GM12878 (cell line): ENCODE data around the gene CD70. TPM values are rescaled to one million over a fixed set of nuclear protein-coding genes. Genes with fewer than 3 reads are reported as not detected.
"Not testable (repeated sequence)": the region's sequence is repeated elsewhere in the genome, so short reads cannot be mapped to it uniquely, and the experiment has no call there.

Experiments used
- ATAC-seq: fragments of 200-7000 bp; cut with Tn5 transposase; 3 replicates; pipeline ENCODE4 v1.9.1; 2020; ENCODE audit warnings: mild to moderate bottlenecking, moderate library complexity
- BruUV-seq: library from RNA; stranded (reverse); fragments of 400-500 nt; replicated peaks from 2 replicates; lab custom pipeline; 2021; lab: Mats Ljungman, UMichigan
- CTCF ChIA-PET: fragments of 300-600 bp; sonication (Branson Sonifier 250); formaldehyde crosslinking; extraction: SDS; loops from one replicate; lab custom pipeline; 2021; ENCODE audit warnings: inconsistent platforms; lab: Yijun Ruan, JAX
- POLR2A ChIA-PET: fragments of 350-600 bp; formaldehyde crosslinking; extraction: SDS; loops from one replicate; lab custom pipeline; 2021; ENCODE audit warnings: inconsistent platforms; lab: Charles Lee
- RAD21 ChIA-PET: fragments of 300-600 bp; sonication (Branson Sonifier 250); formaldehyde crosslinking; loops from one replicate; lab custom pipeline; 2023; ENCODE audit warnings: antibody characterized with exemption; ENCODE audit not compliant: unreplicated experiment; lab: Charles Lee
- SMC1A ChIA-PET: fragments of 300-600 bp; sonication (Branson Sonifier 250); formaldehyde crosslinking; loops from one replicate; lab custom pipeline; 2023; ENCODE audit not compliant: unreplicated experiment, uncharacterized antibody; lab: Charles Lee
- DNase-seq: peaks from one replicate; pipeline ENCODE4 v3.0.0-alpha.2; 2011; ENCODE audit warnings: low read depth, low spot score
- FAIRE-seq: peaks from 3 replicates; lab custom pipeline; 2011; peaks lifted over from hg19 to GRCh38; lab: Jason Lieb, UNC
- H2AFZ ChIP-seq: 2 replicates; pipeline ENCODE4 v1.6.0; 2011; ENCODE audit warnings: low read depth, low read length, control low read depth; ENCODE audit not compliant: control insufficient read depth
- H3K27ac ChIP-seq: 2 replicates; pipeline ENCODE4 v1.5.1; 2011; ENCODE audit warnings: control low read depth; ENCODE audit not compliant: control insufficient read depth, insufficient read depth
- H3K27me3 ChIP-seq, 2 experiments: replicated peaks in 1 of 2; 2 replicates each; pipeline versions ENCODE4 v1.6.0 to v1.6.1; 2011; ENCODE audit warnings: low read length in 1 of 2; ENCODE audit not compliant: control insufficient read depth in 2 of 2, insufficient read depth in 2 of 2
- H3K36me3 ChIP-seq, 2 experiments: 2 replicates each; pipeline ENCODE4 v1.5.1; 2011; ENCODE audit warnings: low read length in 1 of 2; ENCODE audit not compliant: control insufficient read depth in 2 of 2, insufficient read depth in 2 of 2
- H3K4me1 ChIP-seq: 2 replicates; pipeline ENCODE4 v1.6.1; 2011; ENCODE audit warnings: mild to moderate bottlenecking, low read length, moderate library complexity, mixed read lengths; ENCODE audit not compliant: control insufficient read depth, insufficient read depth
- H3K4me2 ChIP-seq: 2 replicates; pipeline ENCODE4 v1.6.0; 2011; ENCODE audit warnings: control low read depth; ENCODE audit not compliant: control insufficient read depth, insufficient read depth
- H3K4me3 ChIP-seq: fragments of 200-600 bp; sonication (generic); 2 replicates; pipeline ENCODE4 v1.5.1; 2016
- H3K79me2 ChIP-seq: 2 replicates; pipeline ENCODE4 v1.6.0; 2011; ENCODE audit warnings: low read length; ENCODE audit not compliant: control insufficient read depth, insufficient read depth
- H3K9ac ChIP-seq: 2 replicates; pipeline ENCODE4 v1.8.0; 2011; ENCODE audit warnings: low read length, control low read depth, mixed read lengths; ENCODE audit not compliant: control insufficient read depth, insufficient read depth
- H3K9me3 ChIP-seq: replicated peaks from 3 replicates; pipeline ENCODE4 v1.5.1; 2011; ENCODE audit warnings: mild to moderate bottlenecking, low read length; ENCODE audit not compliant: control insufficient read depth, insufficient read depth
- H4K20me1 ChIP-seq: 2 replicates; pipeline ENCODE4 v1.6.0; 2011; ENCODE audit not compliant: control insufficient read depth, insufficient read depth
- CREM ChIP-seq: IDR thresholded peaks from 2 replicates; pipeline ENCODE4 v1.6.1; 2014; ENCODE audit warnings: antibody characterized with exemption, low read depth
- JUNB ChIP-seq: IDR thresholded peaks from 2 replicates; pipeline ENCODE4 v1.6.1; 2016; ENCODE audit warnings: antibody characterized with exemption, mild to moderate bottlenecking
- MLLT1 ChIP-seq: fragments of 450-650 bp; IDR thresholded peaks from 2 replicates; pipeline ENCODE4 v1.6.1; 2016; ENCODE audit warnings: mild to moderate bottlenecking
- MTA2 ChIP-seq: fragments of 450-650 bp; IDR thresholded peaks from 2 replicates; pipeline ENCODE4 v1.6.1; 2016; ENCODE audit warnings: low read depth, mild to moderate bottlenecking, moderate library complexity
- NFIC ChIP-seq: IDR thresholded peaks from 2 replicates; pipeline ENCODE4 v1.6.1; 2012; ENCODE audit warnings: low read depth, mild to moderate bottlenecking, inconsistent platforms, low read length, moderate library complexity
- RUNX3 ChIP-seq: IDR thresholded peaks from 2 replicates; pipeline ENCODE4 v1.6.1; 2012; ENCODE audit warnings: low read length, inconsistent platforms
- ZBTB40 ChIP-seq: fragments of 450-650 bp; IDR thresholded peaks from 2 replicates; pipeline ENCODE4 v1.6.1; 2016; ENCODE audit warnings: mild to moderate bottlenecking, moderate library complexity, borderline replicate concordance
- WGBS: methylation state at CpG from one replicate; pipeline ENCODE4 v1.1.6; 2016; ENCODE audit warnings: low lambda C conversion rate; ENCODE audit not compliant: insufficient replicate concordance, insufficient coverage; ENCODE audit errors: missing lambda C conversion rate; 5-methylcytosine and 5-hydroxymethylcytosine counted together
- in situ Hi-C: fragments of 300-500 bp; cut with MboI; formaldehyde crosslinking; loops from 9 replicates; pipeline ENCODE4 v1.14.3; 2018; ENCODE audit warnings: mixed read lengths
- intact Hi-C: fragments of 100-400 bp; cut with micrococcal nuclease; formaldehyde crosslinking; loops from one replicate; pipeline ENCODE4 v1.14.2; 2022; ENCODE audit not compliant: unreplicated experiment
- polyA plus RNA-seq, 11 experiments: library from polyadenylated mRNA; depleted of rRNA in 4 of 11; unstranded in 6 of 11; stranded (reverse) in 5 of 11; fragments of >200 nt; fragmentation: Nextera tagmentation in 4 of 11; fragmentation: Illumina TruSeq in 1 of 11; extraction: Ambion mirVana in 4 of 11; extraction: Trizol in 1 of 11; gene quantifications; 1 replicate in 1 of 11; 2 replicates in 10 of 11; pipeline versions ENCODE4 v1.2.1 to v1.2.3, GENCODE V29; 2011 to 2016; ENCODE audit warnings: inconsistent platforms in 2 of 11, missing spikeins in 2 of 11, low read depth in 1 of 11
- total RNA-seq, 4 experiments: library from RNA; depleted of rRNA in 3 of 4; stranded (reverse); fragments of >200 nt in 3 of 4; fragmentation: Illumina TruSeq in 1 of 4; extraction: Trizol in 1 of 4; gene quantifications; 2 replicates each; pipeline versions ENCODE4 v1.2.1 to v1.2.3, GENCODE V29; 2013 to 2021

The CD70 gene
- total and polyA plus RNA-seq, 10 of the 15 experiments (the other 5 are each of a cell fraction or from before 2014, with no cell fraction given): 16.4 to 441 (median 265) TPM

- TF ChIP-seq CREM (0 out of 2 replicates have a peak, but pooled peaks have one; percentile 15), MTA2 (peak; percentile 63), NFIC (peak; percentile 49; the same call in 1 of the 2 replicates)
Observed at GRCh38 chr19:6598254-6598892, 7.4 kb upstream of the CD70 start (continued).

GRCh38 chr19:6597471-6598253, 6.7 kb upstream of the CD70 start:
- POLR2A ChIA-PET, FAIRE-seq, H3K27me3 ChIP-seq, H3K36me3 ChIP-seq, H4K20me1 ChIP-seq, H3K9me3 ChIP-seq, DNase-seq, intact Hi-C loops, ATAC-seq, in situ Hi-C loops, BruUV-seq: not testable (repeated sequence)
- ChIA-PET SMC1A (interaction anchor here (0.7 to 1.0 kb wide), 2 partner anchors 30 to 32 kb away, joined by 3 read pairs; no protein-coding TSS in a partner anchor), CTCF (interaction anchor here (0.7 to 1.1 kb wide), 2 partner anchors 33 to 140 kb away, joined by 3 read pairs; partner anchors contain the start of gene GPR108), RAD21 (interaction anchor here (1.0 kb wide), 1 partner anchor 10 kb away, joined by 3 read pairs; no protein-coding TSS in a partner anchor)
- TF ChIP-seq RUNX3: peak; percentile 59; the same call in 1 of the 2 replicates
- peak; percentile 64 for TF ChIP-seq MLLT1
- TF ChIP-seq JUNB: peak; percentile 9; the same call in 1 of the 2 replicates
- TF ChIP-seq ZBTB40: 0 out of 2 replicates have a peak, but pooled peaks have one; percentile 19
- Histone ChIP-seq H2AFZ (peak overlapping the region; percentile 7), H3K79me2 (peaks cover 71% of the 10 kb centered on the region), H3K9ac (peak overlapping the region; percentile 90), H3K4me3 (peak overlapping the region; percentile 70), H3K4me1 (peaks cover 45% of the 10 kb centered on the region), H3K4me2 (peak overlapping the region; percentile 95), H3K27ac (peak overlapping the region; percentile 95)
- 96% methylated on average over 25 of the region's 34 CpGs for WGBS
